ENCODE measurements around the gene OXSR1. TPM values are rescaled to one million over a fixed set of nuclear protein-coding genes. Genes with fewer than 3 reads are reported as not detected.
A peak's percentile ranks its signal among the peaks of the same experiment; 100 is the strongest.

OXSR1 gene
- total and polyA plus RNA-seq, 2 of the 13 experiments (the other 11 are each of a cell fraction or from before 2014, with no cell fraction given): 27.4 to 32.6 TPM

DNA sequence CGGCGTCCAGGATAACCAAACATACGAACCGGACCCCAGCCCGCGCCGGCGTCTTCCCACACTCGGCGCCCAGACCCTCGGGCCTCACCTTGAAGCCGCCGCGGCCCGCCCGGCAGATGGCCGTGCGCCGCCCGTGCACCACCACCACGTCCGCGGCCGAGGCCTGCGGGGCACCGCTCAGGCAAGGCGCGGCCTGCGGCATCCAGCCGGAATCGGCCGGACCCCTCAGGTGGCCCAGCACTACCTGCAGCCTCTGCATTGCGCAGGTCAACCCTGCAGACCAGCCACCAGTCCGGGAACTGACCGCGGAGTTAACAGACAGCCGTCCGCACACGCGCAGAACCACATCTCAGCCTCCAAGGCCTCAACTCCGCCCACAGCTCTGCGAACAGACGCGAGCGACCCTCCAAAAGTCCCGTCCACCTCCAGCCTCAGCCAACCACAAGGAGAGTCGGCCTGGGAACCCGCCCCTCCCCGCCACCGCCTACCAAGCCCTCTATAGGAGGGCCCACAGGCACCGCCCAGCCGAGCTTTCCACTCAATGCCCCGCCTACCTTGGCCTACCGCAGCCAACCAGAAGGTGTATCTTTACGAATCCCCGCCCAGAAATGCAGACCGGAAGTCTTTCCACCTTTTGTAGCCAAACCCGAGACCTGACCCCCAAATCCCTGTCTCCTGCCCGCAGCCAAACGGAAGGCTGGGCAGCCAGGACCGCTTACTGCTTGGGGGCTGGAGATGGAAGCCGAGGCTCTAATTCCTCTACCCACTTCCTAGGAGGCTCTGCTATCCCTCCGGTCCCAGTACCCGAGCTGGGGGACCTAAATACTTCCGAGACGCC lies 28.3 kb upstream of the OXSR1 start, which contains the start of gene ACAA1 (continued):
- TF ChIP-seq, protein P1, sequence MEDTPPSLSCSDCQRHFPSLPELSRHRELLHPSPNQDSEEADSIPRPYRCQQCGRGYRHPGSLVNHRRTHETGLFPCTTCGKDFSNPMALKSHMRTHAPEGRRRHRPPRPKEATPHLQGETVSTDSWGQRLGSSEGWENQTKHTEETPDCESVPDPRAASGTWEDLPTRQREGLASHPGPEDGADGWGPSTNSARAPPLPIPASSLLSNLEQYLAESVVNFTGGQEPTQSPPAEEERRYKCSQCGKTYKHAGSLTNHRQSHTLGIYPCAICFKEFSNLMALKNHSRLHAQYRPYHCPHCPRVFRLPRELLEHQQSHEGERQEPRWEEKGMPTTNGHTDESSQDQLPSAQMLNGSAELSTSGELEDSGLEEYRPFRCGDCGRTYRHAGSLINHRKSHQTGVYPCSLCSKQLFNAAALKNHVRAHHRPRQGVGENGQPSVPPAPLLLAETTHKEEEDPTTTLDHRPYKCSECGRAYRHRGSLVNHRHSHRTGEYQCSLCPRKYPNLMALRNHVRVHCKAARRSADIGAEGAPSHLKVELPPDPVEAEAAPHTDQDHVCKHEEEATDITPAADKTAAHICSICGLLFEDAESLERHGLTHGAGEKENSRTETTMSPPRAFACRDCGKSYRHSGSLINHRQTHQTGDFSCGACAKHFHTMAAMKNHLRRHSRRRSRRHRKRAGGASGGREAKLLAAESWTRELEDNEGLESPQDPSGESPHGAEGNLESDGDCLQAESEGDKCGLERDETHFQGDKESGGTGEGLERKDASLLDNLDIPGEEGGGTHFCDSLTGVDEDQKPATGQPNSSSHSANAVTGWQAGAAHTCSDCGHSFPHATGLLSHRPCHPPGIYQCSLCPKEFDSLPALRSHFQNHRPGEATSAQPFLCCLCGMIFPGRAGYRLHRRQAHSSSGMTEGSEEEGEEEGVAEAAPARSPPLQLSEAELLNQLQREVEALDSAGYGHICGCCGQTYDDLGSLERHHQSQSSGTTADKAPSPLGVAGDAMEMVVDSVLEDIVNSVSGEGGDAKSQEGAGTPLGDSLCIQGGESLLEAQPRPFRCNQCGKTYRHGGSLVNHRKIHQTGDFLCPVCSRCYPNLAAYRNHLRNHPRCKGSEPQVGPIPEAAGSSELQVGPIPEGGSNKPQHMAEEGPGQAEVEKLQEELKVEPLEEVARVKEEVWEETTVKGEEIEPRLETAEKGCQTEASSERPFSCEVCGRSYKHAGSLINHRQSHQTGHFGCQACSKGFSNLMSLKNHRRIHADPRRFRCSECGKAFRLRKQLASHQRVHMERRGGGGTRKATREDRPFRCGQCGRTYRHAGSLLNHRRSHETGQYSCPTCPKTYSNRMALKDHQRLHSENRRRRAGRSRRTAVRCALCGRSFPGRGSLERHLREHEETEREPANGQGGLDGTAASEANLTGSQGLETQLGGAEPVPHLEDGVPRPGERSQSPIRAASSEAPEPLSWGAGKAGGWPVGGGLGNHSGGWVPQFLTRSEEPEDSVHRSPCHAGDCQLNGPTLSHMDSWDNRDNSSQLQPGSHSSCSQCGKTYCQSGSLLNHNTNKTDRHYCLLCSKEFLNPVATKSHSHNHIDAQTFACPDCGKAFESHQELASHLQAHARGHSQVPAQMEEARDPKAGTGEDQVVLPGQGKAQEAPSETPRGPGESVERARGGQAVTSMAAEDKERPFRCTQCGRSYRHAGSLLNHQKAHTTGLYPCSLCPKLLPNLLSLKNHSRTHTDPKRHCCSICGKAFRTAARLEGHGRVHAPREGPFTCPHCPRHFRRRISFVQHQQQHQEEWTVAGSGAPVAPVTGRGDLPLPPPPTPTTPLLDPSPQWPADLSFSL (CRISPR knock-in tag; IDR thresholded peaks at IDR 0.05): no peak
- no peak for TF ChIP-seq ZC3H4 (CRISPR knock-in tag; IDR thresholded peaks at IDR 0.05; ENCODE audit: borderline replicate concordance)
- TF ChIP-seq ZNF713 (CRISPR knock-in tag; IDR thresholded peaks at IDR 0.05): no peak
- TF ChIP-seq, protein P2, sequence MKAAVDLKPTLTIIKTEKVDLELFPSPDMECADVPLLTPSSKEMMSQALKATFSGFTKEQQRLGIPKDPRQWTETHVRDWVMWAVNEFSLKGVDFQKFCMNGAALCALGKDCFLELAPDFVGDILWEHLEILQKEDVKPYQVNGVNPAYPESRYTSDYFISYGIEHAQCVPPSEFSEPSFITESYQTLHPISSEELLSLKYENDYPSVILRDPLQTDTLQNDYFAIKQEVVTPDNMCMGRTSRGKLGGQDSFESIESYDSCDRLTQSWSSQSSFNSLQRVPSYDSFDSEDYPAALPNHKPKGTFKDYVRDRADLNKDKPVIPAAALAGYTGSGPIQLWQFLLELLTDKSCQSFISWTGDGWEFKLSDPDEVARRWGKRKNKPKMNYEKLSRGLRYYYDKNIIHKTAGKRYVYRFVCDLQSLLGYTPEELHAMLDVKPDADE (CRISPR knock-in tag; IDR thresholded peaks at IDR 0.05): no peak
- TF ChIP-seq ZNF143 (CRISPR knock-in tag; IDR thresholded peaks at IDR 0.05): no peak
- TF ChIP-seq, protein P3, sequence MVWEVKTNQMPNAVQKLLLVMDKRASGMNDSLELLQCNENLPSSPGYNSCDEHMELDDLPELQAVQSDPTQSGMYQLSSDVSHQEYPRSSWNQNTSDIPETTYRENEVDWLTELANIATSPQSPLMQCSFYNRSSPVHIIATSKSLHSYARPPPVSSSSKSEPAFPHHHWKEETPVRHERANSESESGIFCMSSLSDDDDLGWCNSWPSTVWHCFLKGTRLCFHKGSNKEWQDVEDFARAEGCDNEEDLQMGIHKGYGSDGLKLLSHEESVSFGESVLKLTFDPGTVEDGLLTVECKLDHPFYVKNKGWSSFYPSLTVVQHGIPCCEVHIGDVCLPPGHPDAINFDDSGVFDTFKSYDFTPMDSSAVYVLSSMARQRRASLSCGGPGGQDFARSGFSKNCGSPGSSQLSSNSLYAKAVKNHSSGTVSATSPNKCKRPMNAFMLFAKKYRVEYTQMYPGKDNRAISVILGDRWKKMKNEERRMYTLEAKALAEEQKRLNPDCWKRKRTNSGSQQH (CRISPR knock-in tag; IDR thresholded peaks at IDR 0.05; ENCODE audit: low read depth): no peak; the same call in 1 of the 2 replicates
- TF ChIP-seq KMT2A (CRISPR knock-in tag; IDR thresholded peaks at IDR 0.05): no peak
- TF ChIP-seq ZNF335 (CRISPR knock-in tag; IDR thresholded peaks at IDR 0.05): no peak
- TF ChIP-seq ZNF709 (CRISPR knock-in tag; IDR thresholded peaks at IDR 0.05): peak; percentile 72
- TF ChIP-seq ZNF264 (CRISPR knock-in tag; IDR thresholded peaks at IDR 0.05): no peak; the same call in 1 of the 2 replicates
- TF ChIP-seq SP140L (CRISPR knock-in tag; IDR thresholded peaks at IDR 0.05; ENCODE audit: borderline replicate concordance): no peak
- TF ChIP-seq, protein P4, sequence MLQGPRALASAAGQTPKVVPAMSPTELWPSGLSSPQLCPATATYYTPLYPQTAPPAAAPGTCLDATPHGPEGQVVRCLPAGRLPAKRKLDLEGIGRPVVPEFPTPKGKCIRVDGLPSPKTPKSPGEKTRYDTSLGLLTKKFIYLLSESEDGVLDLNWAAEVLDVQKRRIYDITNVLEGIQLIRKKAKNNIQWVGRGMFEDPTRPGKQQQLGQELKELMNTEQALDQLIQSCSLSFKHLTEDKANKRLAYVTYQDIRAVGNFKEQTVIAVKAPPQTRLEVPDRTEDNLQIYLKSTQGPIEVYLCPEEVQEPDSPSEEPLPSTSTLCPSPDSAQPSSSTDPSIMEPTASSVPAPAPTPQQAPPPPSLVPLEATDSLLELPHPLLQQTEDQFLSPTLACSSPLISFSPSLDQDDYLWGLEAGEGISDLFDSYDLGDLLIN (CRISPR knock-in tag; IDR thresholded peaks at IDR 0.05; ENCODE audit: borderline replicate concordance): no peak
- TF ChIP-seq STAT5B (CRISPR knock-in tag; IDR thresholded peaks at IDR 0.05): no peak
- peak; percentile 35; the same call in 1 of the 2 replicates for TF ChIP-seq ZSCAN31 (CRISPR knock-in tag; IDR thresholded peaks at IDR 0.05; ENCODE audit: low read depth)
- no peak for TF ChIP-seq ZNF761 (CRISPR knock-in tag; conservative IDR thresholded peaks at IDR 0.05)
- TF ChIP-seq ZNF234 (CRISPR knock-in tag; conservative IDR thresholded peaks at IDR 0.05): no peak
- TF ChIP-seq PHF21A (CRISPR knock-in tag; IDR thresholded peaks at IDR 0.05): 0 out of 2 replicates have a peak, but pooled peaks have one; percentile 19
